Activated CD4-positive, CD25-positive, alpha-beta regulatory T cell treated with anti-CD3 and anti-CD28 coated beads, Interleukin-2, amount 50 U/mL, for 16 hours (primary cell): ENCODE results near the gene COL4A6.
"Not testable (repeated sequence)": the region's sequence is repeated elsewhere in the genome, so short reads cannot be mapped to it uniquely, and the experiment has no call there.

Source experiments
- DNase-seq: peaks from one replicate; pipeline ENCODE4 v3.0.0-alpha.2; 2020; ENCODE audit warnings: low read depth, low spot score

Gene COL4A6

GRCh38 chrX:108399418-108400165, 38.6 kb downstream of the COL4A6 start:
- no peak for DNase-seq

- no peak for DNase-seq
Measured at GRCh38 chrX:108397627-108398391, 40.4 kb downstream of the COL4A6 start.

GRCh38 chrX:108396986-108397385, 41.2 kb downstream of the COL4A6 start:
- DNase-seq, result no peak

- DNase-seq, result no peak
Measured at GRCh38 chrX:108396188-108396891, 41.9 kb downstream of the COL4A6 start.

- not testable (repeated sequence) for DNase-seq
Measured at GRCh38 chrX:108390976-108391717, 47.1 kb downstream of the COL4A6 start.

GRCh38 chrX:108384783-108385182, 53.4 kb downstream of the COL4A6 start:
- no peak for DNase-seq

- no peak for DNase-seq
Measured at GRCh38 chrX:108380222-108380621, 58.0 kb downstream of the COL4A6 start.

GRCh38 chrX:108376821-108377220, 61.4 kb downstream of the COL4A6 start:
- not testable (repeated sequence) for DNase-seq

GRCh38 chrX:108375591-108375990, 62.6 kb downstream of the COL4A6 start:
- DNase-seq, result not testable (repeated sequence)

- DNase-seq, result no peak
Measured at GRCh38 chrX:108366644-108367406, 71.4 kb downstream of the COL4A6 start.

GRCh38 chrX:108362026-108362425, 76.2 kb downstream of the COL4A6 start:
- no peak for DNase-seq

GRCh38 chrX:108361316-108361715, 76.9 kb downstream of the COL4A6 start:
- no peak for DNase-seq

- DNase-seq, result no peak
Measured at GRCh38 chrX:108359806-108360602, 78.2 kb downstream of the COL4A6 start.

- DNase-seq, result no peak
Measured at GRCh38 chrX:108353452-108353851, 84.8 kb downstream of the COL4A6 start.

GRCh38 chrX:108349210-108349609, 89.0 kb downstream of the COL4A6 start:
- no peak for DNase-seq

- DNase-seq, result no peak
Measured at GRCh38 chrX:108348525-108348924, 89.7 kb downstream of the COL4A6 start.

GRCh38 chrX:108347800-108348199, 90.4 kb downstream of the COL4A6 start:
- DNase-seq, result no peak

GRCh38 chrX:108344216-108344615, 94.0 kb downstream of the COL4A6 start:
- no peak for DNase-seq

GRCh38 chrX:108341947-108342346, 96.3 kb downstream of the COL4A6 start:
- no peak for DNase-seq

GRCh38 chrX:108332281-108332680, 105.9 kb downstream of the COL4A6 start:
- DNase-seq, result no peak
